HG03066 (cell line): ENCODE measurements around the gene GRIP1.

ENCODE experiments used
- ATAC-seq: cut with Tn5 transposase; IDR thresholded peaks from one replicate; pipeline ENCODE4 v1.9.1; 2021; ENCODE audit warnings: low read depth; ENCODE audit not compliant: unreplicated experiment

GRIP1 gene

GRCh38 chr12:66352197-66352596 lies 326.7 kb downstream of the GRIP1 start:
- no peak for ATAC-seq

- ATAC-seq = no peak
These were observed 327.6 kb downstream of the GRIP1 start for GRCh38 chr12:66351301-66351700.

GRCh38 chr12:66345956-66346355 lies 332.9 kb downstream of the GRIP1 start:
- no peak for ATAC-seq

GRCh38 chr12:66345212-66345611 lies 333.7 kb downstream of the GRIP1 start:
- no peak for ATAC-seq

GRCh38 chr12:66341126-66341525 lies 337.8 kb downstream of the GRIP1 start:
- no peak for ATAC-seq

- no peak for ATAC-seq
These were observed 338.7 kb downstream of the GRIP1 start for GRCh38 chr12:66340131-66340530.

- ATAC-seq = no peak
These were observed 341.4 kb downstream of the GRIP1 start for GRCh38 chr12:66337381-66338010.

- ATAC-seq = no peak
These were observed 343.1 kb downstream of the GRIP1 start for GRCh38 chr12:66335746-66336145.

GRCh38 chr12:66331814-66332213 lies 347.1 kb downstream of the GRIP1 start:
- no peak for ATAC-seq

- ATAC-seq = no peak
These were observed 347.9 kb downstream of the GRIP1 start for GRCh38 chr12:66331016-66331415.

GRCh38 chr12:66329941-66330340 lies 348.9 kb downstream of the GRIP1 start:
- no peak for ATAC-seq

- no peak for ATAC-seq
These were observed 355.9 kb downstream of the GRIP1 start for GRCh38 chr12:66323017-66323416.

- no peak for ATAC-seq
These were observed 357.4 kb downstream of the GRIP1 start for GRCh38 chr12:66321435-66321834.

GRCh38 chr12:66320996-66321395 lies 357.9 kb downstream of the GRIP1 start:
- ATAC-seq = no peak

GRCh38 chr12:66319266-66319954 lies 359.5 kb downstream of the GRIP1 start:
- no peak for ATAC-seq

- ATAC-seq = no peak
These were observed 364.6 kb downstream of the GRIP1 start for GRCh38 chr12:66314278-66314677.

GRCh38 chr12:66312189-66312588 lies 366.7 kb downstream of the GRIP1 start:
- no peak for ATAC-seq

GRCh38 chr12:66309606-66310005 lies 369.3 kb downstream of the GRIP1 start:
- ATAC-seq = no peak

- ATAC-seq = no peak
These were observed 374.5 kb downstream of the GRIP1 start for GRCh38 chr12:66304296-66304900.

GRCh38 chr12:66303316-66303804 lies 375.5 kb downstream of the GRIP1 start:
- peak; percentile 53 for ATAC-seq

- ATAC-seq = no peak
These were observed 376.1 kb downstream of the GRIP1 start for GRCh38 chr12:66302827-66303169.
